Activated T-helper 17 cell treated with anti-CD3 and anti-CD28 coated beads, Interleukin-2, amount 50 U/mL, for 72 hours (primary cell): ENCODE measurements around the gene PET100. TPM values are rescaled to one million over a fixed set of nuclear protein-coding genes. Genes with fewer than 3 reads are reported as not detected.
"Not testable (repeated sequence)": the region's sequence is repeated elsewhere in the genome, so short reads cannot be mapped to it uniquely, and the experiment has no call there.

Experiments used
- ATAC-seq: fragments of 150-1000 bp; cut with Tn5 transposase; replicated peaks from 2 replicates; pipeline ENCODE4 v1.10.0; 2021; ENCODE audit warnings: mild to moderate bottlenecking, moderate library complexity
- H3K27ac Mint-ChIP-seq: one replicate; pipeline ENCODE4 v1.8.0; 2022; ENCODE audit warnings: mixed read lengths
- H3K27me3 Mint-ChIP-seq: one replicate; pipeline ENCODE4 v1.8.0; 2022; ENCODE audit warnings: mixed read lengths
- H3K36me3 Mint-ChIP-seq: one replicate; pipeline ENCODE4 v1.8.0; 2022; ENCODE audit warnings: low read depth, mild to moderate bottlenecking, mixed read lengths
- H3K4me1 Mint-ChIP-seq: one replicate; pipeline ENCODE4 v1.8.0; 2022; ENCODE audit warnings: mixed read lengths
- H3K4me3 Mint-ChIP-seq: one replicate; pipeline ENCODE4 v1.8.0; 2022; ENCODE audit warnings: mild to moderate bottlenecking, mixed read lengths
- H3K9me3 Mint-ChIP-seq: one replicate; pipeline ENCODE4 v1.8.0; 2022; ENCODE audit warnings: mixed read lengths
- total RNA-seq, 2 donors: library from RNA; stranded (reverse); gene quantifications; one replicate each; pipeline ENCODE4 v1.2.3, GENCODE V29; 2022

The PET100 gene
- total RNA-seq, 2 donors from 2014 or later, result 90.1 to 93.7 TPM

GRCh38 chr19:7636691-7637373 lies 7.2 kb downstream of the PET100 start, which contains the start of gene STXBP2:
TSS of gene STXBP2 (plus strand) at chr19:7637110. CDS start at chr19:7637150, 40 bp downstream.
- H3K27me3 Mint-ChIP-seq, result no peaks in the 10 kb centered on the region
- H3K9me3 Mint-ChIP-seq, result no peaks in the 10 kb centered on the region
- H3K27ac Mint-ChIP-seq, result peak within 1 kb of the TSS; percentile 88
- peak; percentile 98 for ATAC-seq
- H3K4me1 Mint-ChIP-seq, result peaks cover 15% of the 10 kb centered on the region
- peaks cover 34% of the 10 kb centered on the region for H3K36me3 Mint-ChIP-seq
- peak within 1 kb of the TSS; percentile 83 for H3K4me3 Mint-ChIP-seq

GRCh38 chr19:7637374-7638256 lies 8.0 kb downstream of the PET100 start:
- Mint-ChIP-seq H3K27me3 (no peaks in the 10 kb centered on the region), H3K9me3 (no peaks in the 10 kb centered on the region), H3K4me1 (peaks cover 15% of the 10 kb centered on the region), H3K27ac (peak overlapping the region; percentile 88), H3K36me3 (peaks cover 33% of the 10 kb centered on the region), H3K4me3 (peak overlapping the region; percentile 83)
- peak; percentile 37 for ATAC-seq

GRCh38 chr19:7638802-7639465 lies 9.3 kb downstream of the PET100 start:
- Mint-ChIP-seq H3K36me3 (peaks cover 30% of the 10 kb centered on the region), H3K27ac (no peak overlapping the region), H3K4me3 (peak overlapping the region; percentile 23), H3K9me3 (no peaks in the 10 kb centered on the region), H3K4me1 (peaks cover 15% of the 10 kb centered on the region), H3K27me3 (no peaks in the 10 kb centered on the region)
- ATAC-seq, result no peak

- Mint-ChIP-seq H3K9me3 (no peaks in the 10 kb centered on the region), H3K4me3 (no peak overlapping the region), H3K36me3 (peaks cover 30% of the 10 kb centered on the region), H3K27me3 (no peaks in the 10 kb centered on the region), H3K4me1 (peaks cover 11% of the 10 kb centered on the region), H3K27ac (no peak overlapping the region)
- no peak for ATAC-seq
These were observed 10.3 kb downstream of the PET100 start for GRCh38 chr19:7639863-7640348.

GRCh38 chr19:7640803-7641202 lies 11.2 kb downstream of the PET100 start:
- peaks cover 11% of the 10 kb centered on the region for H3K4me1 Mint-ChIP-seq
- H3K27me3 Mint-ChIP-seq, result no peaks in the 10 kb centered on the region
- H3K27ac Mint-ChIP-seq, result no peak overlapping the region
- H3K36me3 Mint-ChIP-seq, result peaks cover 34% of the 10 kb centered on the region
- no peak overlapping the region for H3K4me3 Mint-ChIP-seq
- ATAC-seq, result no peak
- no peaks in the 10 kb centered on the region for H3K9me3 Mint-ChIP-seq

GRCh38 chr19:7641290-7642276 lies 12.0 kb downstream of the PET100 start:
- ATAC-seq, result no peak
- Mint-ChIP-seq H3K4me3 (no peak overlapping the region), H3K36me3 (peaks cover 37% of the 10 kb centered on the region), H3K27me3 (no peaks in the 10 kb centered on the region), H3K27ac (no peak overlapping the region), H3K9me3 (no peaks in the 10 kb centered on the region), H3K4me1 (peaks cover 11% of the 10 kb centered on the region)

GRCh38 chr19:7642295-7643030 lies 12.9 kb downstream of the PET100 start:
- Mint-ChIP-seq H3K27ac (no peak overlapping the region), H3K36me3 (peaks cover 37% of the 10 kb centered on the region), H3K9me3 (no peaks in the 10 kb centered on the region), H3K4me3 (no peak overlapping the region), H3K4me1 (peaks cover 11% of the 10 kb centered on the region), H3K27me3 (no peaks in the 10 kb centered on the region)
- ATAC-seq, result no peak

GRCh38 chr19:7643031-7643415 lies 13.4 kb downstream of the PET100 start:
- no peak for ATAC-seq
- no peaks in the 10 kb centered on the region for H3K9me3 Mint-ChIP-seq
- peaks cover 11% of the 10 kb centered on the region for H3K4me1 Mint-ChIP-seq
- peaks cover 32% of the 10 kb centered on the region for H3K36me3 Mint-ChIP-seq
- no peaks in the 10 kb centered on the region for H3K27me3 Mint-ChIP-seq
- H3K27ac Mint-ChIP-seq, result no peak overlapping the region
- H3K4me3 Mint-ChIP-seq, result no peak overlapping the region

GRCh38 chr19:7643629-7644549 lies 14.3 kb downstream of the PET100 start:
- Mint-ChIP-seq H3K36me3 (peaks cover 30% of the 10 kb centered on the region), H3K4me1 (peaks cover 11% of the 10 kb centered on the region)
- not testable (repeated sequence) for H3K4me3 Mint-ChIP-seq, H3K27ac Mint-ChIP-seq, H3K9me3 Mint-ChIP-seq, H3K27me3 Mint-ChIP-seq
- peak; percentile 45 for ATAC-seq

GRCh38 chr19:7644550-7644877 lies 14.9 kb downstream of the PET100 start:
- H3K4me1 Mint-ChIP-seq, result peaks cover 9% of the 10 kb centered on the region
- ATAC-seq, result no peak
- no peaks in the 10 kb centered on the region for H3K27me3 Mint-ChIP-seq

GRCh38 chr19:7645163-7645562 lies 15.6 kb downstream of the PET100 start:
- H3K4me3 Mint-ChIP-seq, result no peak overlapping the region
- no peak for ATAC-seq
- peaks cover 17% of the 10 kb centered on the region for H3K36me3 Mint-ChIP-seq
- no peak overlapping the region for H3K27ac Mint-ChIP-seq
- no peaks in the 10 kb centered on the region for H3K9me3 Mint-ChIP-seq
- peaks cover 3% of the 10 kb centered on the region for H3K4me1 Mint-ChIP-seq
- H3K27me3 Mint-ChIP-seq, result no peaks in the 10 kb centered on the region

More at GRCh38 chr19:7644550-7644877, 14.9 kb downstream of the PET100 start:
- no peak overlapping the region for H3K27ac Mint-ChIP-seq
- H3K36me3 Mint-ChIP-seq, result peaks cover 23% of the 10 kb centered on the region
- H3K4me3 Mint-ChIP-seq, result no peak overlapping the region
- no peaks in the 10 kb centered on the region for H3K9me3 Mint-ChIP-seq

- Mint-ChIP-seq H3K27me3 (no peaks in the 10 kb centered on the region), H3K36me3 (peaks cover 14% of the 10 kb centered on the region), H3K9me3 (no peaks in the 10 kb centered on the region), H3K4me1 (no peaks in the 10 kb centered on the region), H3K4me3 (no peak overlapping the region), H3K27ac (no peak overlapping the region)
- ATAC-seq, result no peak
These were observed 16.2 kb downstream of the PET100 start for GRCh38 chr19:7645656-7646425.
